HL-60 (cell line): ENCODE measurements around the gene FSTL5.

ENCODE experiments used
- CTCF ChIP-seq: IDR thresholded peaks from one replicate; pipeline ENCODE4 v1.5.1; 2011; ENCODE audit warnings: low read length, control low read depth, inconsistent platforms; ENCODE audit not compliant: insufficient read depth
- GABPA ChIP-seq: IDR thresholded peaks from 2 replicates; pipeline ENCODE4 v1.6.1; 2012; ENCODE audit warnings: low read depth
- POLR2AphosphoS5 ChIP-seq: IDR thresholded peaks from 2 replicates; pipeline ENCODE4 v1.6.1; 2012; ENCODE audit warnings: low read depth
- REST ChIP-seq: IDR thresholded peaks from 2 replicates; pipeline ENCODE4 v1.6.1; 2012; ENCODE audit warnings: low read depth; ENCODE audit not compliant: insufficient replicate concordance
- SPI1 ChIP-seq: IDR thresholded peaks from 2 replicates; pipeline ENCODE4 v1.6.1; 2012; ENCODE audit warnings: low read depth, mild to moderate bottlenecking, borderline replicate concordance

DNA sequence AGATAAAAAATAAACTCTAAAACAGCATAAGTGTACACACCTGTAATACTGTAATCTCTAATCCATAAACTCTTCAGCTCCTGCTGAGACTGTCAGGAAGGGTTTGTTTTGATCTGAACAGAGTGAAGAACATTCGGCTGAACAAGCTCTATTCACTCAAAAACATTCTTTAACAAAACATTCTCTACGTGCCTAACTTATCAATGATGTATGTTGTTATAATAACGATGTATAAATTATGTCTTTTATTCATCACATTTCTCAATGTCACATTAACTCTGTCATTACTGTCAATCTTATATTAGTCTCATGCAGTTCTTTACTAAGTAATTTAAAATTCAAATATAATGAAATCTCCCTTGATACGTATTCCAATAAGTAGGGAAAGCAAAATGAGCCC is 280.6 kb downstream of the FSTL5 start:
- no peak for TF ChIP-seq CTCF
- no peak for TF ChIP-seq POLR2AphosphoS5
- no peak for TF ChIP-seq GABPA
- no peak for TF ChIP-seq REST
- no peak for TF ChIP-seq SPI1
